Parathyroid adenoma (tissue), 2 donors: Measurements from ENCODE around the gene MGAT4B.

ENCODE experiments used
- H2AFZ ChIP-seq: fragments of 300-600 bp; sonication (generic); one replicate; pipeline ENCODE4 v1.7.0; 2017; ENCODE audit warnings: antibody characterized with exemption, mild to moderate bottlenecking
- H3K27ac ChIP-seq: fragments of 300-600 bp; sonication (generic); one replicate; pipeline ENCODE4 v1.7.0; 2017
- H3K27me3 ChIP-seq: fragments of 300-600 bp; sonication (generic); one replicate; pipeline ENCODE4 v1.7.0; 2017; ENCODE audit warnings: low read length; ENCODE audit not compliant: control insufficient read depth, insufficient read depth
- H3K36me3 ChIP-seq: fragments of 300-600 bp; sonication (generic); one replicate; pipeline ENCODE4 v1.7.0; 2017; ENCODE audit warnings: low read length; ENCODE audit not compliant: control insufficient read depth, insufficient read depth
- H3K4me1 ChIP-seq: fragments of 300-600 bp; sonication (generic); one replicate; pipeline ENCODE4 v1.7.0; 2017; ENCODE audit warnings: control low read depth
- H3K4me2 ChIP-seq: fragments of 300-600 bp; sonication (generic); one replicate; pipeline ENCODE4 v1.7.0; 2017; ENCODE audit warnings: low read length
- H3K4me3 ChIP-seq: fragments of 300-600 bp; sonication (generic); one replicate; pipeline ENCODE4 v1.7.0; 2017; ENCODE audit warnings: low read depth, low read length
- H3K79me2 ChIP-seq: fragments of 300-600 bp; sonication (generic); one replicate; pipeline ENCODE4 v1.7.0; 2017; ENCODE audit warnings: control low read depth
- H3K9ac ChIP-seq: fragments of 300-600 bp; sonication (generic); one replicate; pipeline ENCODE4 v1.7.0; 2017; ENCODE audit warnings: mild to moderate bottlenecking
- H3K9me3 ChIP-seq: fragments of 300-600 bp; sonication (generic); one replicate; pipeline ENCODE4 v1.7.0; 2017; ENCODE audit warnings: low read length; ENCODE audit not compliant: control insufficient read depth
- CTCF ChIP-seq: fragments of 300-600 bp; sonication (generic); IDR thresholded peaks from one replicate; pipeline ENCODE4 v1.7.0; 2017; ENCODE audit warnings: antibody characterized with exemption, mild to moderate bottlenecking
- donor health status: primary hyperparathyroidism.

MGAT4B gene

DNA sequence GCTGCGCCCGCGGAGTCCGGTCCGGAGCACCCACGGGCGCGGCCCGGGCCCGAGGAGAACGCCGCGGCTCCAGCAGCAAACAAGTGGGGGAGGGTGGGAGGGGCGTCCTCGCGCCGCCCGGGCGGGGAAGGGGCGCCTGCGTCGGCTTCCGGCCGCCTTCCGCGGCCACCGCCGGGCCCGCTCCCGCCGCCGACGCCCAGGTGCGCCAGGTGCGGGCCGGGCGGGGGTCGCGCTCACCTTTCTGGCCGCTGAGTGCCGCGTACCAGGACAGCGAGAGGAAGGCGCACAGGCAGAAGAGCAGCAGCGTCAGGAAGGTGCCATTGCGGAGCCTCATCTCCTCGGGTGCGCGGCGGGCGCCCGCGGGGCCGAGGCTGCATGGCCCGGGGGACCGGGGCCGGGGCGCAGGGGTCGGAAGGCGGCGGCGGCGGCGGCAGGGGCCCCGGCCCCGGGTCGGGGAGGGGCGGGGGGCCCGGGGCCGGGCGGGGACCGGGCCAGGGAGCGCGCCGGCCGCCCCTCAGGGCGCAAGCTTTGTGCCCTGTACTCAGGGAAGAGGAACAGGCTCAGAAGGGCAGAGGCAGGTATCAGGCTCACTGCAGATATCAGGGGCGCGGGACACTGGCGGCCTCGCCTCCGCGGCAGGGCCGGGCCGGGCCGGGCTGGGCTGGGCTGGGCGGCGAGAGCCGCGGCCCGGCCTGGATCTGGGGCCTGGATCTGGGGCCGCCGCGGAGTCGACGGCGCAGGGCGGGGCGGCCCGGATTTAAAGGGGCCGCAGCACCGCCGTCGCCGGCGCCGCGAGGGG, at the start of gene MGAT4B:
MGAT4B (minus strand) TSS at position 617 of the 799 bp plus-strand sequence; CDS start at position 334, 283 bp downstream.
- peak within 1 kb of the TSS; percentile 97 for H3K4me2 ChIP-seq
- no peaks in the 10 kb centered on the region for H3K27me3 ChIP-seq
- peaks cover 27% of the 10 kb centered on the region for H3K79me2 ChIP-seq
- no peaks in the 10 kb centered on the region for H3K9me3 ChIP-seq
- no peak for TF ChIP-seq CTCF
- peak within 1 kb of the TSS; percentile 8 for H3K9ac ChIP-seq
- H3K36me3 ChIP-seq = no peaks in the 10 kb centered on the region
- H3K27ac ChIP-seq = peak within 1 kb of the TSS; percentile 54
- H3K4me1 ChIP-seq = peaks cover 11% of the 10 kb centered on the region
- peak within 1 kb of the TSS; percentile 80 for H2AFZ ChIP-seq
- peak within 1 kb of the TSS; percentile 70 for H3K4me3 ChIP-seq

DNA sequence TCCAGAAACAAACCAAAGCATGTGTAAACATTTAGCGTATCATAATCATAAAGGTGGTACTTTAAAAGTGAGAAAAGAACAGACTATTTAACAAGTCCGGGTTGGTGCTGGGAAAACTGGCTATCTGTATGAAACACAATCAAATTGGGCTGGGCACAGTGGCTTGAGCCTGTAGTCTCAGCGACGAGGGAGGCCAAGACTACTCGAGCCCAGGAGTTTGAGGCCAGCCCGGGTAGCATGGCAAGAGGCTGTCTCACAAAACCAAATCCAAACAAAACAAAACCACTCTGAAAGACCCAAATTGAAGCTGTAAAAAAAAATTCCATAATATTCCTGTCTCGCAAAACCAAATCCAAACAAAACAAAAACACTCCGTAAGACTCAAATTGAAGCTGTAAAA, 47.7 kb upstream of the MGAT4B start:
- H3K79me2 ChIP-seq = peaks cover 22% of the 10 kb centered on the region
- TF ChIP-seq CTCF = no peak
- no peaks in the 10 kb centered on the region for H3K4me1 ChIP-seq
- H3K27ac ChIP-seq = no peak overlapping the region
- no peak overlapping the region for H2AFZ ChIP-seq
- H3K9me3 ChIP-seq = no peaks in the 10 kb centered on the region
- H3K9ac ChIP-seq = no peak overlapping the region
- no peaks in the 10 kb centered on the region for H3K36me3 ChIP-seq
- H3K4me2 ChIP-seq = no peak overlapping the region
- H3K4me3 ChIP-seq = no peak overlapping the region
- no peaks in the 10 kb centered on the region for H3K27me3 ChIP-seq

DNA sequence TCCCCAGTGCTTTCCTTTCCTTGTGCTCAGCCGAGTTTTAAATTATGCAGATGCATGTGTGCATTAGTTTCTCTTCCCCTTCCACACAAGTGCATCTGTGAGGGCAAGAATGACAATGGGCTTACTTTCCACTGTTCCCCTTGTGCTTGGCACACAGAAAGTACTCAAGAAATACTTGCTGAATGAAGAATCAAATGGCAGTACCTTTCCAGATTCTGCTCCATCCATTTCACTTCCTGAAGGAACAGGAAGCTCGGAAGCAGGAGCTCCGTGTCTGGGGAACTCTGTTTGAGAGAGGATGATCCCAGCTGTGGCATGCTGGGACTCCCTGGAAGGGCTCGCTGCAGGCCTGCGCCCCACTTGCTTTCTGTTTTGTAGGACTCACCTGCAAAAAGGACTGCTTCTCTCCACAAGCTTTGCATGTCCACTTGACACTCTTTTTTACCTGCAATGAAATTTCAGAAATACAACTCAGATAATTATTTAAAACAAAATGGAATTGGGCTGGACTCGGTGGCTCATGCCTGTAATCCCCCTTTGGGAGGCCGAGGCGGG, 46.4 kb upstream of the MGAT4B start:
- H3K4me3 ChIP-seq = no peak overlapping the region
- TF ChIP-seq CTCF = no peak
- no peaks in the 10 kb centered on the region for H3K4me1 ChIP-seq
- H3K9me3 ChIP-seq = no peaks in the 10 kb centered on the region
- no peak overlapping the region for H3K4me2 ChIP-seq
- no peak overlapping the region for H2AFZ ChIP-seq
- H3K27me3 ChIP-seq = no peaks in the 10 kb centered on the region
- no peaks in the 10 kb centered on the region for H3K36me3 ChIP-seq
- no peak overlapping the region for H3K27ac ChIP-seq
- H3K79me2 ChIP-seq = peaks cover 27% of the 10 kb centered on the region
- H3K9ac ChIP-seq = no peak overlapping the region

DNA sequence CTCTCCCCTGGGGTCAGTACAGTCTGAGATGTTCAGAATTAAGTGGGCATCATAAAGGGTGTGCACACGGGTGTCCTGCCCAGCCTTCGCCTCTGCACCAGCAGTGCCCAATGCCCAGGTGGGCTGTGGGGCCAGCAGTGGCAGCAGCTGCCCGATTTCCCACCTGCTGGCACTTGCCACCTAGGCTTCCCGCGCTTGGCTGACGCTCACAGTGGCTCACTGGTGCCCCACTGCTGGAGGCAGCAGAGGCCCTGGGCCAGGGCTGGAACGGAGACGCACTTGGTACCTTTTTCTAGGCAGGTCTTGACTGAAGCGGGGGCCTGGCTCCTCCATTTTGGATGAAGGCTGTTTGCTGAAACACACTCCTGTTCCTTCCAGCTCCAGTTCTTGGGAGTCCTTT, 35.0 kb upstream of the MGAT4B start:
- no peak overlapping the region for H2AFZ ChIP-seq
- no peaks in the 10 kb centered on the region for H3K4me1 ChIP-seq
- no peaks in the 10 kb centered on the region for H3K27me3 ChIP-seq
- H3K36me3 ChIP-seq = no peaks in the 10 kb centered on the region
- no peak overlapping the region for H3K4me3 ChIP-seq
- no peak for TF ChIP-seq CTCF
- no peaks in the 10 kb centered on the region for H3K9me3 ChIP-seq
- H3K79me2 ChIP-seq = no peaks in the 10 kb centered on the region
- no peak overlapping the region for H3K4me2 ChIP-seq
- no peak overlapping the region for H3K9ac ChIP-seq
- no peak overlapping the region for H3K27ac ChIP-seq
